Measurements from ENCODE around the gene AUTS2.

Gene AUTS2

DNA sequence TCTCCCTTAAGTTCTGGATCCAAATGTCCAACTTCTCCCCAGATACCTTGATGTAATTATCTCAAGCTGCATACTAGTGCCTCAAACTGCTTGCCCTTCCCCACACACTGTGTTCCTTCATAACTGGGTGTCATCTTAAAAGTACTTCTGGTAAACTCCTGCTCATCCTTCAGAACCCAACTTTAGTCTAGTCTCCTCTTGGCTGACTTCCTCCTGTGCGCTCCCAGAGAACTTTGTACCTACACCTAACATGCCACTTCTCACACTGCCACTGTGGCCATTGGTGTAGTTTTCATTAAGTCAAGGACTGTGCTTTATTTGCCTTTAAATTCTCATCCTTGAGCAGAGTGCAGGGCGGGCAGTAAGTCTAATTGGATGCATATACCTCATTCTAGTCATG, 958.5 kb downstream of the AUTS2 start:
- Histone ChIP-seq H4K20me1 (ENCODE audit: low read depth, low read length) (no peaks in the 10 kb centered on the region), H3K4me3 (ENCODE audit: insufficient read depth, low read length, poor library complexity, severe bottlenecking) (no peak overlapping the region), H3K27ac (ENCODE audit: low read depth, low read length) (no peak overlapping the region), H3K79me2 (ENCODE audit: insufficient read depth, low read length) (no peaks in the 10 kb centered on the region), H2AFZ (ENCODE audit: low read depth, low read length, severe bottlenecking) (no peak overlapping the region), H3K9me2 (replicated peaks; ENCODE audit: insufficient read depth, low read length) (no peaks in the 10 kb centered on the region), H3K27me3 (ENCODE audit: low read length) (no peaks in the 10 kb centered on the region), H3K9ac (ENCODE audit: low read length) (no peak overlapping the region), H3K9me3 (ENCODE audit: insufficient read depth, low read length) (0 out of 2 replicates have a peak, but pooled peaks cover 3% of the 10 kb centered on the region), H3K36me3 (ENCODE audit: low read length) (no peaks in the 10 kb centered on the region), H3F3A (ENCODE audit: insufficient read depth) (no peaks in the 10 kb centered on the region), H3K4me2 (ENCODE audit: low read depth, low read length, poor library complexity, severe bottlenecking) (no peak overlapping the region)
- TF ChIP-seq EZH2phosphoT487 (conservative IDR thresholded peaks at IDR 0.05; ENCODE audit: low read length) = no peak
- TF ChIP-seq, protein P1, sequence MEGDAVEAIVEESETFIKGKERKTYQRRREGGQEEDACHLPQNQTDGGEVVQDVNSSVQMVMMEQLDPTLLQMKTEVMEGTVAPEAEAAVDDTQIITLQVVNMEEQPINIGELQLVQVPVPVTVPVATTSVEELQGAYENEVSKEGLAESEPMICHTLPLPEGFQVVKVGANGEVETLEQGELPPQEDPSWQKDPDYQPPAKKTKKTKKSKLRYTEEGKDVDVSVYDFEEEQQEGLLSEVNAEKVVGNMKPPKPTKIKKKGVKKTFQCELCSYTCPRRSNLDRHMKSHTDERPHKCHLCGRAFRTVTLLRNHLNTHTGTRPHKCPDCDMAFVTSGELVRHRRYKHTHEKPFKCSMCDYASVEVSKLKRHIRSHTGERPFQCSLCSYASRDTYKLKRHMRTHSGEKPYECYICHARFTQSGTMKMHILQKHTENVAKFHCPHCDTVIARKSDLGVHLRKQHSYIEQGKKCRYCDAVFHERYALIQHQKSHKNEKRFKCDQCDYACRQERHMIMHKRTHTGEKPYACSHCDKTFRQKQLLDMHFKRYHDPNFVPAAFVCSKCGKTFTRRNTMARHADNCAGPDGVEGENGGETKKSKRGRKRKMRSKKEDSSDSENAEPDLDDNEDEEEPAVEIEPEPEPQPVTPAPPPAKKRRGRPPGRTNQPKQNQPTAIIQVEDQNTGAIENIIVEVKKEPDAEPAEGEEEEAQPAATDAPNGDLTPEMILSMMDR (IDR thresholded peaks at IDR 0.05; ENCODE audit: insufficient read depth, low read length, poor library complexity, severe bottlenecking) = no peak

GRCh38 chr7:70557338-70557737, 959.1 kb downstream of the AUTS2 start:
- H3K36me3 ChIP-seq (ENCODE audit: low read length) = no peaks in the 10 kb centered on the region
- no peaks in the 10 kb centered on the region for H3F3A ChIP-seq (ENCODE audit: insufficient read depth)
- H3K9ac ChIP-seq (ENCODE audit: low read length) = no peak overlapping the region
- no peak overlapping the region for H3K27ac ChIP-seq (ENCODE audit: low read depth, low read length)
- H3K9me2 ChIP-seq (replicated peaks; ENCODE audit: insufficient read depth, low read length) = no peaks in the 10 kb centered on the region
- 0 out of 2 replicates have a peak, but pooled peaks cover 3% of the 10 kb centered on the region for H3K9me3 ChIP-seq (ENCODE audit: insufficient read depth, low read length)
- no peak for TF ChIP-seq EZH2phosphoT487 (conservative IDR thresholded peaks at IDR 0.05; ENCODE audit: low read length)
- TF ChIP-seq, protein P1 (IDR thresholded peaks at IDR 0.05; ENCODE audit: insufficient read depth, low read length, poor library complexity, severe bottlenecking) = no peak
- H3K27me3 ChIP-seq (ENCODE audit: low read length) = no peaks in the 10 kb centered on the region
- H4K20me1 ChIP-seq (ENCODE audit: low read depth, low read length) = no peaks in the 10 kb centered on the region
- no peaks in the 10 kb centered on the region for H3K79me2 ChIP-seq (ENCODE audit: insufficient read depth, low read length)
- H2AFZ ChIP-seq (ENCODE audit: low read depth, low read length, severe bottlenecking) = no peak overlapping the region
- no peak overlapping the region for H3K4me2 ChIP-seq (ENCODE audit: low read depth, low read length, poor library complexity, severe bottlenecking)
- H3K4me3 ChIP-seq (ENCODE audit: insufficient read depth, low read length, poor library complexity, severe bottlenecking) = no peak overlapping the region

GRCh38 chr7:70559815-70560214, 961.5 kb downstream of the AUTS2 start:
- no peaks in the 10 kb centered on the region for H3K27me3 ChIP-seq (ENCODE audit: low read length)
- no peak overlapping the region for H3K4me3 ChIP-seq (ENCODE audit: insufficient read depth, low read length, poor library complexity, severe bottlenecking)
- H3K9ac ChIP-seq (ENCODE audit: low read length) = no peak overlapping the region
- no peaks in the 10 kb centered on the region for H3F3A ChIP-seq (ENCODE audit: insufficient read depth)
- no peaks in the 10 kb centered on the region for H3K9me2 ChIP-seq (replicated peaks; ENCODE audit: insufficient read depth, low read length)
- H3K79me2 ChIP-seq (ENCODE audit: insufficient read depth, low read length) = no peaks in the 10 kb centered on the region
- no peak overlapping the region for H2AFZ ChIP-seq (ENCODE audit: low read depth, low read length, severe bottlenecking)
- TF ChIP-seq, protein P1 (IDR thresholded peaks at IDR 0.05; ENCODE audit: insufficient read depth, low read length, poor library complexity, severe bottlenecking) = no peak
- TF ChIP-seq EZH2phosphoT487 (conservative IDR thresholded peaks at IDR 0.05; ENCODE audit: low read length) = no peak
- H3K4me2 ChIP-seq (ENCODE audit: low read depth, low read length, poor library complexity, severe bottlenecking) = no peak overlapping the region
- H3K27ac ChIP-seq (ENCODE audit: low read depth, low read length) = no peak overlapping the region
- H3K36me3 ChIP-seq (ENCODE audit: low read length) = no peaks in the 10 kb centered on the region
- no peaks in the 10 kb centered on the region for H4K20me1 ChIP-seq (ENCODE audit: low read depth, low read length)
- H3K9me3 ChIP-seq (ENCODE audit: insufficient read depth, low read length) = 0 out of 2 replicates have a peak, but pooled peaks cover 3% of the 10 kb centered on the region

Measured in SU-DHL-6 (cell line).